ENCODE measurements around the gene DAPP1. TPM values are rescaled to one million over a fixed set of nuclear protein-coding genes. Genes with fewer than 3 reads are reported as not detected.

Gene DAPP1
- total RNA-seq, 2 experiments from 2014 or later = 11.7 to 12.3 TPM

DNA sequence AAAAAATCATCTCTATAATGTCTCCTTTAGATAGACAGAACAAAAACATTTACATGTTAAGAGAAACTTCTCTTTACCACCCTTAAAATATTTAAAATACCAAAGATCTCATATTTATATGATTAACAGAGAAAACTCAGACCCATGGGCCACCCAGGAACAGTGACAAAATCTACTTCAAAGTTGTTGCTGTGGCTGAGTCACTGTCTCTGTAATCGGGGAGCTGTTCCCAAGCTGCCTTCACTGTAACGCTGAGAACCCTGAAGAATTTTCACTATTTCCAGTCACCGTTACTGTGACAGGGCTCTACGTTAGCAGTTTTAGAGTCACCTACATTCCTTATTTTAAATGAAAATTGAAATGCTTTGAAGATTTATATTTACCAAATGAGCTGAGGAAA is 9.0 kb upstream of the DAPP1 start:
- intact Hi-C loops (cut with micrococcal nuclease) = loop anchor here (2.0 kb wide), 1 partner anchor 247 kb away; no protein-coding TSS in a partner anchor
- TF ChIP-seq CTCF (IDR thresholded peaks at IDR 0.05) = no peak
- no peak overlapping the region for H3K4me3 Mint-ChIP-seq
- POLR2A ChIA-PET = interaction anchor here (0.8 kb wide), 1 partner anchor 86 kb away, joined by 3 read pairs; no protein-coding TSS in a partner anchor
- no peak for DNase-seq
- H3K27ac Mint-ChIP-seq = no peak overlapping the region
- no peaks in the 10 kb centered on the region for H3K36me3 Mint-ChIP-seq (ENCODE audit: low read depth)
- ATAC-seq = no peak
- peaks cover 1% of the 10 kb centered on the region for H3K27me3 Mint-ChIP-seq
- H3K9me3 Mint-ChIP-seq = no peaks in the 10 kb centered on the region
- peaks cover 2% of the 10 kb centered on the region for H3K4me1 Mint-ChIP-seq (ENCODE audit: low read depth)
- CTCF ChIA-PET = interaction anchor here (0.7 to 4.1 kb wide), 46 partner anchors 8 to 813 kb away, joined by 3 to 45 read pairs (median 4); partner anchors contain the start of genes C4orf17, DAPP1, DNAJB14 and METAP1

DNA sequence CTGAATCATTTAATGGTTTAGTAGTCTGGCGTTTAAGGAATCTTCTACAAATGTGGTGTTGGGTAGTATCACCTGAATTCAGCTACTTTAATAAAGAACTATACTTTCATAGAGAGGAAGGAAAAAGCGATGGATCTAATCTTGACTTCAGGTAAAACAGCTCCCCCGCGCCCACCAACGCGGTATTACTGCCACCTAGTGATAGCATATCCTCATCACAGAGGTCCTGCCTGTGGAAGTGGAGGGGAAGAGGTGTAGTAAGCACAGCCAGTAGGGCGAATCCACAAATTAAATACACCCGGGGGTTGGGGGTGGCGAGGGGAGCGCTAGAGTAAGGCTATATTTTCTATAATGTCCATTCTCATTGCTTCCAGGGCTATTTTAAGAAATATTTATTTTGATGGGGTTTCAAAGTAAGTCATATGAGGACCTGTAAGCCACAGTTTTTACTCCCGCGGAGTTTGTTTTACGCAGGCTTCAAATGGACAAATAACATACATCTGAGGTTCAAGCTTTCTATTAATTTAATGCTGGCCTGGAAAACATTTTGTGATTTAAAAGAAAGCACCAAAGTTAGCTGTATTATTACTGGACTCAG is 8.3 kb upstream of the DAPP1 start:
- peak; percentile 80 for TF ChIP-seq CTCF (IDR thresholded peaks at IDR 0.05)
- Mint-ChIP-seq H3K9me3 (no peaks in the 10 kb centered on the region), H3K4me1 (ENCODE audit: low read depth) (peaks cover 4% of the 10 kb centered on the region), H3K4me3 (no peak overlapping the region), H3K27me3 (peaks cover 1% of the 10 kb centered on the region), H3K27ac (no peak overlapping the region), H3K36me3 (ENCODE audit: low read depth) (no peaks in the 10 kb centered on the region)
- ATAC-seq = peak; percentile 97
- intact Hi-C loops (cut with micrococcal nuclease) = no loop called here
- ChIA-PET POLR2A (interaction anchor here (0.8 kb wide), 1 partner anchor 87 kb away, joined by 3 read pairs; no protein-coding TSS in a partner anchor), CTCF (interaction anchor here (0.7 to 4.1 kb wide), 56 partner anchors 8 to 813 kb away, joined by 3 to 45 read pairs (median 4); partner anchors contain the start of genes C4orf17, DAPP1, DNAJB14 and METAP1)
- peak; percentile 82 for DNase-seq

GRCh38 chr4:99809326-99809725 is 7.3 kb upstream of the DAPP1 start:
- Mint-ChIP-seq H3K4me1 (ENCODE audit: low read depth) (peaks cover 8% of the 10 kb centered on the region), H3K27me3 (peaks cover 1% of the 10 kb centered on the region), H3K4me3 (no peak overlapping the region), H3K27ac (no peak overlapping the region), H3K36me3 (ENCODE audit: low read depth) (no peaks in the 10 kb centered on the region), H3K9me3 (no peaks in the 10 kb centered on the region)
- intact Hi-C loops (cut with micrococcal nuclease) = no loop called here
- POLR2A ChIA-PET = no interaction called here
- no peak for ATAC-seq
- CTCF ChIA-PET = interaction anchor here (0.7 to 4.1 kb wide), 25 partner anchors 9 to 406 kb away, joined by 3 to 45 read pairs (median 6); partner anchors contain the start of gene TRMT10A
- TF ChIP-seq CTCF (IDR thresholded peaks at IDR 0.05) = no peak
- DNase-seq = no peak

DNA sequence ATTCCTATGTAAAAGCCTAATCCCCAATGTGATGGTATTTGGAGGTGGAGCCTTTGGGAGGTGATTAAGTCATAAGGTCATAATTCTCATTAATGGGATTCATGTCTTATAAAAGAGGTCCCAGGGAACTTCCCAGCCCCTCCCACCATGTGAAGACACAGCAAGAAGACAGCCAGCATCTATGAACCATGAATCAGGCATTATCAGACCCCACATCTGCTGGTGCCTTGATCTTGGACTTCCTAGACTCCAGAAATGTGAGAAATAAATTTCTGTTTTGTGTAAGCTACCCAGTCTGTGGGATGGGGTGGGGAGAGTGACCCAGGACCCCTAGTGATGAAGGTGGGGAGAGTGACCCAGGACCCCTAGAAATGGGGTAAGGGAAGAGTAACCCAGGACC is 6.1 kb upstream of the DAPP1 start:
- DNase-seq = no peak
- Mint-ChIP-seq H3K36me3 (ENCODE audit: low read depth) (no peaks in the 10 kb centered on the region), H3K4me1 (ENCODE audit: low read depth) (peaks cover 15% of the 10 kb centered on the region), H3K4me3 (no peak overlapping the region), H3K27ac (no peak overlapping the region), H3K27me3 (no peaks in the 10 kb centered on the region), H3K9me3 (no peaks in the 10 kb centered on the region)
- ChIA-PET POLR2A (interaction anchor here (0.7 to 1.7 kb wide), 2 partner anchors 138 to 302 kb away, joined by 5 to 7 read pairs; no protein-coding TSS in a partner anchor), CTCF (interaction anchor here (1.5 to 4.1 kb wide), 13 partner anchors 10 to 141 kb away, joined by 6 to 53 read pairs (median 9); partner anchors contain the start of gene DNAJB14)
- no peak for ATAC-seq
- no peak for TF ChIP-seq CTCF (IDR thresholded peaks at IDR 0.05)
- intact Hi-C loops (cut with micrococcal nuclease) = no loop called here

DNA sequence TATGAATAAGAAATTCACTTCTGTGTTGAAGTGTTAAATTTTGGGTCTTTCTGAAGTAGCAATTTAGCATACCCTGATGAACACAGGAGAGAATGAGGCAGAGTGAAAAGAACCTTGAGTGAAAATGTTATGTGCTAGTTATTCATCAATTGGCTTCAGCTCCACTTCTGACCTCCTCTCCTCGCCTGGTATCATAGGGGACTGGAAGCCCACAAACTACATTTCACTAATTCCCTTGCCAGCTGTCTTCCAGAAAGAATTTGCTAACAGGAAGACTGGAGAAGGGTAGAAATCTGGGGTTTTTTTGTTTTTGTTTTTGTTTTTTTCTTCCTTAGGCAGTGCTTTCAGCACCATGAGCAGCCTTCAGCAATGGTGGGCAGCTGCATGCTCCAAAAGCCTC is 5.5 kb upstream of the DAPP1 start:
- ChIA-PET POLR2A (interaction anchor here (1.7 kb wide), 1 partner anchor 138 kb away, joined by 7 read pairs; no protein-coding TSS in a partner anchor), CTCF (interaction anchor here (0.8 to 2.2 kb wide), 26 partner anchors 8 to 258 kb away, joined by 3 to 53 read pairs (median 6); partner anchors contain the start of genes DNAJB14, LAMTOR3 and TRMT10A)
- intact Hi-C loops (cut with micrococcal nuclease) = loop anchor here (1.0 kb wide), 1 partner anchor 74 kb away; no protein-coding TSS in a partner anchor
- TF ChIP-seq CTCF (IDR thresholded peaks at IDR 0.05) = no peak
- H3K4me3 Mint-ChIP-seq = no peak overlapping the region
- DNase-seq (no peak), ATAC-seq (no peak)
- no peaks in the 10 kb centered on the region for H3K9me3 Mint-ChIP-seq
- H3K36me3 Mint-ChIP-seq (ENCODE audit: low read depth) = no peaks in the 10 kb centered on the region
- peaks cover 21% of the 10 kb centered on the region for H3K4me1 Mint-ChIP-seq (ENCODE audit: low read depth)
- no peaks in the 10 kb centered on the region for H3K27me3 Mint-ChIP-seq
- no peak overlapping the region for H3K27ac Mint-ChIP-seq

All from activated CD8-positive, alpha-beta T cell treated with anti-CD3 and anti-CD28 coated beads for 36 hours (primary cell).